PC-9 (cell line): ENCODE data around the gene CRAMP1.

ENCODE experiments used
- CTCF ChIP-seq: fragments of 200-600 bp; sonication (generic); conservative IDR thresholded peaks from 2 replicates; pipeline ENCODE4 v1.6.1; 2017; ENCODE audit warnings: mixed run types, antibody characterized with exemption, mild to moderate bottlenecking, moderate library complexity
- EZH2 ChIP-seq: fragments of 200-600 bp; sonication (generic); IDR thresholded peaks from 2 replicates; pipeline ENCODE4 v1.8.0; 2017; ENCODE audit warnings: antibody characterized with exemption, low read depth

- no peak for TF ChIP-seq CTCF
- TF ChIP-seq EZH2, result no peak
These were observed 5.4 kb upstream of the CRAMP1 start for GRCh38 chr16:1606774-1607173.
